H9 (cell line): Measurements from ENCODE around the gene ETNPPL. TPM values are rescaled to one million over a fixed set of nuclear protein-coding genes. Genes with fewer than 3 reads are reported as not detected.

Source experiments
- DNase-seq: peaks from one replicate; pipeline ENCODE4 v3.0.0-alpha.2; 2017
- H2AFZ ChIP-seq: one replicate; pipeline ENCODE4 v1.6.1; 2013; ENCODE audit warnings: mild to moderate bottlenecking, low read length, control low read depth, moderate library complexity
- H2AK5ac ChIP-seq: 2 replicates; pipeline ENCODE4 v1.6.1; 2013; ENCODE audit warnings: low read length, control low read depth, mixed read lengths; ENCODE audit not compliant: insufficient read length
- H2BK120ac ChIP-seq: one replicate; pipeline ENCODE4 v1.6.1; 2013; ENCODE audit warnings: low read depth, mild to moderate bottlenecking, low read length, control low read depth, inconsistent platforms; ENCODE audit not compliant: poor library complexity, severe bottlenecking
- H2BK12ac ChIP-seq: 2 replicates; pipeline ENCODE4 v1.6.1; 2013; ENCODE audit warnings: low read length, control low read depth, mixed read lengths, low read depth; ENCODE audit not compliant: insufficient read length
- H2BK15ac ChIP-seq: 2 replicates; pipeline ENCODE4 v1.6.1; 2013; ENCODE audit warnings: low read depth, low read length, control low read depth
- H2BK20ac ChIP-seq: one replicate; pipeline ENCODE4 v1.6.1; 2013; ENCODE audit warnings: low read depth, mild to moderate bottlenecking, low read length, control low read depth, inconsistent platforms; ENCODE audit not compliant: poor library complexity, severe bottlenecking
- H2BK5ac ChIP-seq: 2 replicates; pipeline ENCODE4 v1.6.1; 2013; ENCODE audit warnings: low read length, control low read depth, mixed read lengths; ENCODE audit not compliant: insufficient read length
- H3K14ac ChIP-seq: 2 replicates; pipeline ENCODE4 v1.6.1; 2013; ENCODE audit warnings: low read length, control low read depth; ENCODE audit not compliant: insufficient read depth
- H3K18ac ChIP-seq: 2 replicates; pipeline ENCODE4 v1.6.1; 2013; ENCODE audit warnings: low read depth, mild to moderate bottlenecking, mixed read lengths, low read length, control low read depth; ENCODE audit not compliant: insufficient read length
- H3K23ac ChIP-seq: 2 replicates; pipeline ENCODE4 v1.6.1; 2013; ENCODE audit warnings: low read length, control low read depth, mixed read lengths, low read depth; ENCODE audit not compliant: insufficient read length
- H3K23me2 ChIP-seq: 2 replicates; pipeline ENCODE4 v1.6.1; 2013; ENCODE audit warnings: low read depth, mild to moderate bottlenecking, mixed read lengths, low read length, control low read depth; ENCODE audit not compliant: insufficient read length, poor library complexity, severe bottlenecking
- H3K27ac ChIP-seq: 2 replicates; pipeline ENCODE4 v1.5.1; 2013; ENCODE audit warnings: low read length, control low read depth, mixed read lengths, low read depth; ENCODE audit not compliant: insufficient read length
- H3K27me3 ChIP-seq: 2 replicates; pipeline ENCODE4 v1.6.1; 2013; ENCODE audit warnings: low read length, control low read depth, inconsistent platforms; ENCODE audit not compliant: insufficient read depth
- H3K4ac ChIP-seq: 2 replicates; pipeline ENCODE4 v1.6.1; 2013; ENCODE audit warnings: low read depth, mild to moderate bottlenecking, control low read depth, inconsistent platforms, low read length, moderate library complexity
- H3K4me1 ChIP-seq: 2 replicates; pipeline ENCODE4 v1.6.1; 2013; ENCODE audit warnings: low read length, control low read depth, inconsistent platforms; ENCODE audit not compliant: insufficient read depth
- H3K4me2 ChIP-seq: 2 replicates; pipeline ENCODE4 v1.6.1; 2013; ENCODE audit warnings: low read length, control low read depth, mixed read lengths; ENCODE audit not compliant: insufficient read length, insufficient read depth
- H3K56ac ChIP-seq: 2 replicates; pipeline ENCODE4 v1.6.1; 2013; ENCODE audit warnings: low read depth, mild to moderate bottlenecking, mixed read lengths, low read length, control low read depth; ENCODE audit not compliant: insufficient read length
- H3K79me1 ChIP-seq: 2 replicates; pipeline ENCODE4 v1.6.1; 2013; ENCODE audit warnings: low read depth, mild to moderate bottlenecking, moderate library complexity, low read length, control low read depth, inconsistent platforms; ENCODE audit not compliant: insufficient read depth, poor library complexity, severe bottlenecking
- H3K79me2 ChIP-seq: 2 replicates; pipeline ENCODE4 v1.6.1; 2013; ENCODE audit warnings: low read length, control low read depth, inconsistent platforms; ENCODE audit not compliant: insufficient read depth
- H3K9ac ChIP-seq: 2 replicates; pipeline ENCODE4 v1.6.1; 2013; ENCODE audit warnings: low read length, control low read depth, mixed read lengths; ENCODE audit not compliant: insufficient read length; ENCODE audit errors: extremely low read depth
- H3K9me3 ChIP-seq: one replicate; pipeline ENCODE4 v1.6.1; 2013; ENCODE audit warnings: low read depth, low read length, inconsistent platforms; ENCODE audit not compliant: control insufficient read depth
- H3T11ph ChIP-seq: one replicate; pipeline ENCODE4 v1.6.1; 2013; ENCODE audit warnings: mild to moderate bottlenecking, low read length, control low read depth, inconsistent platforms
- H4K20me1 ChIP-seq: one replicate; pipeline ENCODE4 v1.6.1; 2013; ENCODE audit not compliant: control insufficient read depth, insufficient read length, insufficient read depth
- H4K5ac ChIP-seq: 2 replicates; pipeline ENCODE4 v1.6.1; 2013; ENCODE audit warnings: low read depth, mild to moderate bottlenecking, mixed read lengths, low read length, control low read depth; ENCODE audit not compliant: insufficient read length
- H4K8ac ChIP-seq: replicated peaks from 2 replicates; pipeline ENCODE4 v1.6.1; 2013; ENCODE audit warnings: low read length, control low read depth, mixed read lengths, low read depth; ENCODE audit not compliant: insufficient read length
- H4K91ac ChIP-seq: 2 replicates; pipeline ENCODE4 v1.6.1; 2013; ENCODE audit warnings: low read depth, mild to moderate bottlenecking, moderate library complexity, mixed read lengths, low read length, control low read depth; ENCODE audit not compliant: insufficient read length
- H3K27ac Mint-ChIP-seq, 3 experiments: 2 replicates in 2 of 3; 3 replicates in 1 of 3; pipeline ENCODE4 v1.8.0; 2020 to 2021; ENCODE audit warnings: mixed read lengths in 3 of 3, mild to moderate bottlenecking in 1 of 3, moderate library complexity in 1 of 3
- H3K27me3 Mint-ChIP-seq: 2 replicates; pipeline ENCODE4 v1.8.0; 2021; ENCODE audit warnings: low read depth, mild to moderate bottlenecking, moderate library complexity, mixed read lengths
- H3K36me3 Mint-ChIP-seq, 3 experiments: 2 replicates in 2 of 3; 3 replicates in 1 of 3; pipeline ENCODE4 v1.8.0; 2020 to 2021; ENCODE audit warnings: low read depth in 3 of 3, mixed read lengths in 3 of 3; ENCODE audit not compliant: insufficient read depth in 1 of 3
- H3K4me1 Mint-ChIP-seq, 2 experiments: 2 replicates each; pipeline ENCODE4 v1.8.0; 2020; ENCODE audit warnings: mixed read lengths in 2 of 2
- H3K4me3 Mint-ChIP-seq, 2 experiments: 2 replicates in 1 of 2; 3 replicates in 1 of 2; pipeline ENCODE4 v1.8.0; 2020 to 2021; ENCODE audit warnings: mild to moderate bottlenecking in 2 of 2, mixed read lengths in 2 of 2, moderate library complexity in 1 of 2
- H3K9me3 Mint-ChIP-seq, 2 experiments: 2 replicates in 1 of 2; 3 replicates in 1 of 2; pipeline ENCODE4 v1.8.0; 2020; ENCODE audit warnings: mild to moderate bottlenecking in 2 of 2, mixed read lengths in 2 of 2, moderate library complexity in 1 of 2
- CTCF ChIP-seq: fragments of 200-600 bp; sonication (generic); conservative IDR thresholded peaks from 3 replicates; pipeline ENCODE4 v1.8.0; 2021; ENCODE audit warnings: antibody characterized with exemption, mild to moderate bottlenecking
- WGBS: extraction: QIAGEN DNeasy Blood & Tissue Kit; methylation state at CpG from one replicate; pipeline ENCODE4 v1.1.7; 2013; ENCODE audit warnings: missing lambda C conversion rate, low lambda C conversion rate, mixed read lengths; ENCODE audit not compliant: insufficient read length; ENCODE audit errors: extremely low coverage; 5-methylcytosine and 5-hydroxymethylcytosine counted together
- total RNA-seq: library from RNA; stranded (reverse); gene quantifications from 2 replicates; pipeline ENCODE4 v1.2.1, GENCODE V29; 2021

Gene ETNPPL
- total RNA-seq, 1 experiment from 2014 or later: 1.3 TPM

GRCh38 chr4:108703966-108704365 is 58.9 kb downstream of the ETNPPL start:
- H3K4me1 ChIP-seq: no peaks in the 10 kb centered on the region

More at GRCh38 chr4:108703966-108704365, 58.9 kb downstream of the ETNPPL start:
- Histone ChIP-seq H3K4me2 (no peak overlapping the region), H3K23ac (no peak overlapping the region), H3K79me1 (no peaks in the 10 kb centered on the region), H3T11ph (no peak overlapping the region), H2BK5ac (no peak overlapping the region), H2BK120ac (no peak overlapping the region), H3K4ac (no peak overlapping the region), H3K27ac (no peak overlapping the region), H3K14ac (no peak overlapping the region), H2AFZ (no peak overlapping the region), H2BK12ac (no peak overlapping the region), H2BK15ac (no peak overlapping the region), H4K8ac (no peak overlapping the region), H3K27me3 (no peaks in the 10 kb centered on the region), H3K9ac (no peak overlapping the region), H4K5ac (no peak overlapping the region), H3K9me3 (no peaks in the 10 kb centered on the region), H3K56ac (no peak overlapping the region), H3K23me2 (no peaks in the 10 kb centered on the region), H3K18ac (no peak overlapping the region), H3K79me2 (no peaks in the 10 kb centered on the region), H4K91ac (no peak overlapping the region), H4K20me1 (no peaks in the 10 kb centered on the region), H2BK20ac (no peak overlapping the region), H2AK5ac (no peak overlapping the region)
- H3K4me3 Mint-ChIP-seq: no peak overlapping the region
- no peaks in the 10 kb centered on the region for H3K9me3 Mint-ChIP-seq
- no peaks in the 10 kb centered on the region for H3K36me3 Mint-ChIP-seq
- no peaks in the 10 kb centered on the region for H3K27me3 Mint-ChIP-seq
- no CpG with 5 or more reads among the region's 2 CpGs for WGBS
- no peak for TF ChIP-seq CTCF
- H3K4me1 Mint-ChIP-seq: no peaks in the 10 kb centered on the region
- no peak overlapping the region for H3K27ac Mint-ChIP-seq
- no peak for DNase-seq
